Measurements from ENCODE around the gene ETFA.

Gene ETFA

GRCh38 chr15:76217029-76217881 lies 94.0 kb downstream of the ETFA start:
- no peak overlapping the region for H3K4me3 ChIP-seq (ENCODE audit: low read length)
- H3F3A ChIP-seq (ENCODE audit: insufficient read depth, low read length) = peaks cover 11% of the 10 kb centered on the region; the same call in 1 of the 2 replicates
- H3K36me3 ChIP-seq (replicated peaks; ENCODE audit: insufficient read depth, low read length) = no peaks in the 10 kb centered on the region
- peaks cover 14% of the 10 kb centered on the region; the same call in 1 of the 2 replicates for H3K79me2 ChIP-seq (ENCODE audit: low read length)
- no peaks in the 10 kb centered on the region for H3K27me3 ChIP-seq (replicated peaks; ENCODE audit: insufficient read depth, low read length)
- TF ChIP-seq CTCF (IDR thresholded peaks at IDR 0.05; ENCODE audit: low read length) = no peak
- no peak for TF ChIP-seq EZH2 (optimal IDR thresholded peaks at IDR 0.05; ENCODE audit: low read depth, low read length)
- no peak for TF ChIP-seq EZH2phosphoT487 (IDR thresholded peaks at IDR 0.05; ENCODE audit: low read length)
- no peaks in the 10 kb centered on the region for H4K20me1 ChIP-seq (ENCODE audit: insufficient read depth, low read length)
- DNase-seq = no peak
- H3K9me2 ChIP-seq (replicated peaks; ENCODE audit: insufficient read depth, low read length) = no peaks in the 10 kb centered on the region
- H3K4me2 ChIP-seq (ENCODE audit: low read depth, low read length) = no peak overlapping the region
- H3K9ac ChIP-seq (ENCODE audit: low read length) = no peak overlapping the region
- H2AFZ ChIP-seq (ENCODE audit: low read length) = no peak overlapping the region
- peaks cover 25% of the 10 kb centered on the region for H3K4me1 ChIP-seq (ENCODE audit: low read length)
- no peaks in the 10 kb centered on the region for H3K9me3 ChIP-seq (replicated peaks; ENCODE audit: insufficient read depth, low read length)
- no peak overlapping the region for H3K27ac ChIP-seq (ENCODE audit: low read length)

DNA sequence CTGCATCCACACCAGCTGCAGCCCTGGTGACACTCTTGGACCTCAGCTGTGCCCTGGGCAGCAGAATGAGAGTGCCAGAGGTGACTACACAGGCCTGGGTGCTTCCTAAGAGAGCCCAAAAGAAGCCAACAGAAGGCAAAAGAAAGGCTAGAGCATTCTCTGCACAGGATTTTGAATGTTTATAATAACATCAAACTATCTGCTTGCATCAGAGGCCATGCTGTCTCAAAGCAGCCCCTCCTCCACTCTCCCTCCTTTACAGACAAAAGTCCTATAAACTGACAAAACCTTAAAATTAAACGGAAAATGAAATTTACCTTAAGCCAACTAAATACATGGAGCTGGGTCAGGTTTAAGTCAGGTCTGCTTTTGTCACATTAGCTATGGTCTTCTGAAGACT lies 95.6 kb downstream of the ETFA start:
- Histone ChIP-seq H3K79me2 (ENCODE audit: low read length) (peaks cover 8% of the 10 kb centered on the region; the same call in 1 of the 2 replicates), H3K9ac (ENCODE audit: low read length) (no peak overlapping the region), H3F3A (ENCODE audit: insufficient read depth, low read length) (peaks cover 11% of the 10 kb centered on the region; the same call in 1 of the 2 replicates), H2AFZ (ENCODE audit: low read length) (no peak overlapping the region), H3K9me2 (replicated peaks; ENCODE audit: insufficient read depth, low read length) (no peaks in the 10 kb centered on the region), H3K4me3 (ENCODE audit: low read length) (no peak overlapping the region), H3K9me3 (replicated peaks; ENCODE audit: insufficient read depth, low read length) (no peaks in the 10 kb centered on the region), H3K27me3 (replicated peaks; ENCODE audit: insufficient read depth, low read length) (no peaks in the 10 kb centered on the region), H3K4me2 (ENCODE audit: low read depth, low read length) (no peak overlapping the region), H3K36me3 (replicated peaks; ENCODE audit: insufficient read depth, low read length) (0 out of 2 replicates have a peak, but pooled peaks cover 3% of the 10 kb centered on the region), H3K4me1 (ENCODE audit: low read length) (peaks cover 25% of the 10 kb centered on the region), H3K27ac (ENCODE audit: low read length) (no peak overlapping the region), H4K20me1 (ENCODE audit: insufficient read depth, low read length) (no peaks in the 10 kb centered on the region)
- TF ChIP-seq EZH2phosphoT487 (IDR thresholded peaks at IDR 0.05; ENCODE audit: low read length) (no peak), CTCF (IDR thresholded peaks at IDR 0.05; ENCODE audit: low read length) (no peak), EZH2 (optimal IDR thresholded peaks at IDR 0.05; ENCODE audit: low read depth, low read length) (no peak)
- DNase-seq = no peak

DNA sequence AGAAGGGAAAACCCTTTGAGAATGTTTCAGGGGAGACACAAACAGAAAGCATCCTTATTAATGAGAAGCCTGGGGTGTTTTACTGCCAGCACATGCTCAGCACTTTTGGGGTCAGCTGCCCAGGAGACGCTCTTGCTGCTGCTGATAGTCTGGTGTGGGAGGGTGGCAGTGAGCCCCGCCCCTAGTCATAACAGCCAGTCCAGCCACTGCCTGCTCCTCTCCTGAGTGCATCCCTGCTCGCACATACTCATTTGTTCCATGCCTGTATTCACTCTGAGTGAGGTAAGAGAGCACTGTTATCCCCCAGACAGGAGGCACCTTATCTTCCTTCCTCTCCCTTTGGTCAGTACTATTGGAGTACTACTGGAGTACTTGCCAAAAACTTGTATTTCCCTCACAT lies 101.3 kb downstream of the ETFA start:
- 0 out of 2 replicates have a peak, but pooled peaks cover 3% of the 10 kb centered on the region for H3K36me3 ChIP-seq (replicated peaks; ENCODE audit: insufficient read depth, low read length)
- DNase-seq = no peak

More for the DNA sequence above, 101.3 kb downstream of the ETFA start:
- TF ChIP-seq EZH2 (optimal IDR thresholded peaks at IDR 0.05; ENCODE audit: low read depth, low read length) = no peak
- TF ChIP-seq EZH2phosphoT487 (IDR thresholded peaks at IDR 0.05; ENCODE audit: low read length) = no peak
- TF ChIP-seq CTCF (IDR thresholded peaks at IDR 0.05; ENCODE audit: low read length) = no peak
- no peaks in the 10 kb centered on the region for H3K9me2 ChIP-seq (replicated peaks; ENCODE audit: insufficient read depth, low read length)
- H2AFZ ChIP-seq (ENCODE audit: low read length) = no peak overlapping the region
- H3K4me1 ChIP-seq (ENCODE audit: low read length) = no peaks in the 10 kb centered on the region
- no peaks in the 10 kb centered on the region for H3K79me2 ChIP-seq (ENCODE audit: low read length)
- no peaks in the 10 kb centered on the region for H3K27me3 ChIP-seq (replicated peaks; ENCODE audit: insufficient read depth, low read length)
- H3F3A ChIP-seq (ENCODE audit: insufficient read depth, low read length) = no peaks in the 10 kb centered on the region
- no peak overlapping the region for H3K4me2 ChIP-seq (ENCODE audit: low read depth, low read length)
- H3K4me3 ChIP-seq (ENCODE audit: low read length) = no peak overlapping the region
- no peak overlapping the region for H3K9ac ChIP-seq (ENCODE audit: low read length)
- H4K20me1 ChIP-seq (ENCODE audit: insufficient read depth, low read length) = no peaks in the 10 kb centered on the region
- no peak overlapping the region for H3K27ac ChIP-seq (ENCODE audit: low read length)
- no peaks in the 10 kb centered on the region for H3K9me3 ChIP-seq (replicated peaks; ENCODE audit: insufficient read depth, low read length)
